ENCODE measurements around the gene CCSER2.

DNA sequence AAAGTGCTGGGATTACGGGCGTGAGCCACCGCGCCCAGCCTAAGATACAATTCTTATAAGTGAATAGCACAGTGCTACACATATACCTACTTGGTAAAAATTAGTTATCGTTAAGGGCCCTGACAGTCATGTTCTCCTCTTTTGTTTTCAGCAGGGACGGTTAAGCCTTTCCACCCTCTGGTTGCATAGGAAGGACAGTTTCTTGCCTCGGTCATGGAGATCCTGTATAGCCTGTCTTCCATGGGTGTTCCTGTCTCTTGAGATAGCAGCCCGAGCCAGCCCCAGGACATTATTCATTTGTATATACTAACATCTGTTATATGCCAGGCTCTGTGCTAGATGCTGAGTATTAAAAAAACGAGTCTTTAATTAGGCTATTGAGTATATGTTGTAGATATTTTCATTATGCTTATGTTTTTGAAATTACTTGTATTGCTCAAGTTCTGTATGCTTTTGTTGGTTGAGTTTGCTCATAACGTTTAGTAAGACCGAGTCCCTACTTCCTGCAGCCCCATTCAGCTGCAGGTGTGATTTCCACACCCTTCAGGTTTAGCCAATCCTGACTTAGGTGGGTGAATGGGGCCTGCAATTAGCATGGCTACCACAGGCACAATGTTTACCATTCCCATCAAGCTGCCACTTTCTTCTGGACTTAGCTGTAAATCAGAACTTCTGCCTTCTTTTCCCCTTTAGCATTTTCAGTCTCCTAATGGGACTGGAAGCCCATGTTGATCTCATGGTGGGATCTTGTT is 24.8 kb downstream of the CCSER2 start:
- TF ChIP-seq POLR2A (IDR thresholded peaks at IDR 0.05) (no peak), POLR2AphosphoS5 (IDR thresholded peaks at IDR 0.05) (no peak)
- TF ChIP-seq, protein P1, sequence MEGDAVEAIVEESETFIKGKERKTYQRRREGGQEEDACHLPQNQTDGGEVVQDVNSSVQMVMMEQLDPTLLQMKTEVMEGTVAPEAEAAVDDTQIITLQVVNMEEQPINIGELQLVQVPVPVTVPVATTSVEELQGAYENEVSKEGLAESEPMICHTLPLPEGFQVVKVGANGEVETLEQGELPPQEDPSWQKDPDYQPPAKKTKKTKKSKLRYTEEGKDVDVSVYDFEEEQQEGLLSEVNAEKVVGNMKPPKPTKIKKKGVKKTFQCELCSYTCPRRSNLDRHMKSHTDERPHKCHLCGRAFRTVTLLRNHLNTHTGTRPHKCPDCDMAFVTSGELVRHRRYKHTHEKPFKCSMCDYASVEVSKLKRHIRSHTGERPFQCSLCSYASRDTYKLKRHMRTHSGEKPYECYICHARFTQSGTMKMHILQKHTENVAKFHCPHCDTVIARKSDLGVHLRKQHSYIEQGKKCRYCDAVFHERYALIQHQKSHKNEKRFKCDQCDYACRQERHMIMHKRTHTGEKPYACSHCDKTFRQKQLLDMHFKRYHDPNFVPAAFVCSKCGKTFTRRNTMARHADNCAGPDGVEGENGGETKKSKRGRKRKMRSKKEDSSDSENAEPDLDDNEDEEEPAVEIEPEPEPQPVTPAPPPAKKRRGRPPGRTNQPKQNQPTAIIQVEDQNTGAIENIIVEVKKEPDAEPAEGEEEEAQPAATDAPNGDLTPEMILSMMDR (IDR thresholded peaks at IDR 0.05) = no peak

Measured in breast epithelium (tissue), 3 donors.